ENCODE results near the gene LIF. TPM values are rescaled to one million over a fixed set of nuclear protein-coding genes. Genes with fewer than 3 reads are reported as not detected.

The LIF gene
- total RNA-seq, 4 donors from 2014 or later, result 4.0 to 5.2 (median 4.4) TPM

DNA sequence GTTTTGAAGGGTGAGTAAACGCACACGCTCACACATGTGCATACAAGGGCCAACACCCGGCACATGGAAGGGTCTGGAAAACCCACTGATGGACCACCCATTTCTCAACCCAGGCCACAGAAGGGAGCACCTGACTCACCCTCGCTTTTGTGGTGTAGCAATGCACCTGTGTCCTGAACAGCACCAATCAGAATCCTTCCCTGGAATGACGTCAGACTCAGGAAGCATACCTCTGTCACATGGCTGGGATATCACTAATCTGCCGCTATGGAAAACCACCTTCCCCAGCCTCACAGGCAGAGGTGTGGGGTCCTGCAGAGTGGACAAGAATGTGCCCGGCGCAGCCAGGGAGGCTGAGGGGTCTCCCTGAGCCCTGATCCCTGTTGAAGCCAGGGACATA, 29.1 kb upstream of the LIF start:
- TF ChIP-seq POLR2AphosphoS5 (IDR thresholded peaks at IDR 0.05), result no peak
- Histone ChIP-seq H3K27ac (no peak overlapping the region), H3K9me3 (no peaks in the 10 kb centered on the region), H3K4me3 (no peak overlapping the region), H3K27me3 (no peaks in the 10 kb centered on the region), H3K4me1 (peaks cover 6 to 14% (median 9%) of the 10 kb centered on the region in 4 donors), H3K36me3 (no peaks in the 10 kb centered on the region)
- no peak for DNase-seq
- intact Hi-C loops (cut with DNase I; ENCODE audit: low total_unique reads) (no loop called here), in situ Hi-C loops (cut with MboI; ENCODE audit: low pct_ligation_motif_present in 1 of 4, low pct_unique_long_range_greater_than_20kb in 1 of 4, low sequenced_read_pairs in 3 of 4) (loop anchor here in 1 of 4 donors (25.0 kb wide), 1 partner anchor 112 kb away; the partner anchor contains the start of genes RNF215 and SEC14L2)
- WGBS, 2 donors (ENCODE audit: low coverage in 1 of 2), result 71% methylated on average over 8 of the region's 8 CpGs; no CpG with 5 or more reads in 1 of the 2 donors

DNA sequence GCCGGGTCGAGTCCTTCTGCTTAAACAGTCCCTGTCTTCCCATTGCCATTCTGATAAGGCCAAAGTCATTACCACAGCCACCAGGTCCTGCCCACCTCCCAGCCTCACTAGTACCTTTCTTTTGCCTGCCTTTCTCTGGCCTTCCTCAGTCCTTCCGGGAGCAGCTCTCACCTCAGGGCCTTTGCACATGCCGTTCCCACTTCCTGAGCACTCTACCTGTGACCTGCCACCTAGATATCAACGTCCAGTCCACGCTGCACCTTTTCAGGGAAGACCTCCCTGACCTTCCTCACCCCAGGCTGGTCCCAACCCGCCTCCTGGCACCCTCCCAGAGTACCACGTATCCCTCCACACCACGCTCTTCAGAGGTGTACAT, 27.9 kb upstream of the LIF start:
- TF ChIP-seq, protein P1, sequence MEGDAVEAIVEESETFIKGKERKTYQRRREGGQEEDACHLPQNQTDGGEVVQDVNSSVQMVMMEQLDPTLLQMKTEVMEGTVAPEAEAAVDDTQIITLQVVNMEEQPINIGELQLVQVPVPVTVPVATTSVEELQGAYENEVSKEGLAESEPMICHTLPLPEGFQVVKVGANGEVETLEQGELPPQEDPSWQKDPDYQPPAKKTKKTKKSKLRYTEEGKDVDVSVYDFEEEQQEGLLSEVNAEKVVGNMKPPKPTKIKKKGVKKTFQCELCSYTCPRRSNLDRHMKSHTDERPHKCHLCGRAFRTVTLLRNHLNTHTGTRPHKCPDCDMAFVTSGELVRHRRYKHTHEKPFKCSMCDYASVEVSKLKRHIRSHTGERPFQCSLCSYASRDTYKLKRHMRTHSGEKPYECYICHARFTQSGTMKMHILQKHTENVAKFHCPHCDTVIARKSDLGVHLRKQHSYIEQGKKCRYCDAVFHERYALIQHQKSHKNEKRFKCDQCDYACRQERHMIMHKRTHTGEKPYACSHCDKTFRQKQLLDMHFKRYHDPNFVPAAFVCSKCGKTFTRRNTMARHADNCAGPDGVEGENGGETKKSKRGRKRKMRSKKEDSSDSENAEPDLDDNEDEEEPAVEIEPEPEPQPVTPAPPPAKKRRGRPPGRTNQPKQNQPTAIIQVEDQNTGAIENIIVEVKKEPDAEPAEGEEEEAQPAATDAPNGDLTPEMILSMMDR (IDR thresholded peaks at IDR 0.05), result no peak
- TF ChIP-seq EP300 (IDR thresholded peaks at IDR 0.05; ENCODE audit: low read depth), result no peak
- TF ChIP-seq POLR2A (IDR thresholded peaks at IDR 0.05), result no peak
- no peak for TF ChIP-seq POLR2AphosphoS5 (IDR thresholded peaks at IDR 0.05)
- intact Hi-C loops (cut with DNase I; ENCODE audit: low total_unique reads), result no loop called here
- 90 to 100% methylated on average over 3 to 9 of the region's 9 CpGs for WGBS, 2 donors (ENCODE audit: low coverage in 1 of 2)
- Histone ChIP-seq H3K36me3 (no peaks in the 10 kb centered on the region), H3K9me3 (no peaks in the 10 kb centered on the region), H3K27me3 (no peaks in the 10 kb centered on the region), H3K27ac (no peak overlapping the region), H3K4me3 (no peak overlapping the region), H3K4me1 (peaks cover 5 to 14% (median 8%) of the 10 kb centered on the region in 4 donors)
- no peak for DNase-seq
- in situ Hi-C loops (cut with MboI; ENCODE audit: low pct_ligation_motif_present in 1 of 4, low pct_unique_long_range_greater_than_20kb in 1 of 4, low sequenced_read_pairs in 3 of 4), result no loop called here

DNA sequence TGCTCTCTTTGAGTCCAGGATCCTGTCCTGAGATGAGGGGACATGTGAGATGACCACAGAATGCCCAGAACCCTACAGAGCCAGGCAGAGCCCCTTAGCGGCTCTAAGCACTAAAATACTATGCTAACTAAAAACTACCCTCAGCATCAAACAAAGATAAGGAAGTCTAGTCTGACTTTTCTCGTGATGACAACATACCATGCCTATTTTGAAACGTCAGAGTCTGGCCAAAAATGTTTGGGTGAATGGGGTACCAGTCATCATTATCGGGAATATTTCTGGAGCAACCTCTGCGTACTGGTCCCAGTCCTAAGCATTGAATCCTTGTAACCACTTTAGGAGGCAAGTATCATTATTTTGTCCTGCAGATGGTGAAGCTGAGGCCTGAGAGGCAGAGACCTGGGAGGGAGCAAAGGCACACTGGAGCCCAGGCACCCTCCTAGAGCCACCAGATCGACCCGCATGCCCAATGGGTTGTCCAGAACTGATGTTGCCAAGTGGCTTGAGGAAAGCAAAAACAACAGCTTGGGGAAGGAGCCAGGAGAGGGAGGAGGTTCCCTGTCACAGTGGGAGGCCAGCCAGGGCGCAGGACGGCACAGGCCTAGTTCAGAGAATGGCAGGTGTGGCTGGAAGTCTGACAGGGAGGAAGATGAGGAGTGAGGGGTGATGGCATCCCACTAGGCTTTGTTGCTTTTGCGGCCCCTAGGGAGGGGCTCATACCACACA, 27.3 kb upstream of the LIF start:
- intact Hi-C loops (cut with DNase I; ENCODE audit: low total_unique reads) (no loop called here), in situ Hi-C loops (cut with MboI; ENCODE audit: low pct_ligation_motif_present in 1 of 4, low pct_unique_long_range_greater_than_20kb in 1 of 4, low sequenced_read_pairs in 3 of 4) (no loop called here)
- no peaks in the 10 kb centered on the region for H3K27me3 ChIP-seq
- peaks cover 5 to 14% (median 8%) of the 10 kb centered on the region in 4 donors for H3K4me1 ChIP-seq
- TF ChIP-seq EP300 (IDR thresholded peaks at IDR 0.05; ENCODE audit: low read depth) (no peak), POLR2A (IDR thresholded peaks at IDR 0.05) (no peak), POLR2AphosphoS5 (IDR thresholded peaks at IDR 0.05) (no peak)
- TF ChIP-seq, protein P1 (IDR thresholded peaks at IDR 0.05), result no peak
- no peaks in the 10 kb centered on the region for H3K9me3 ChIP-seq
- no peaks in the 10 kb centered on the region for H3K36me3 ChIP-seq
- DNase-seq, result no peak
- 62% methylated on average over 10 of the region's 10 CpGs; no CpG with 5 or more reads in 1 of the 2 donors for WGBS, 2 donors (ENCODE audit: low coverage in 1 of 2)
- H3K27ac ChIP-seq, result no peak overlapping the region
- H3K4me3 ChIP-seq, result no peak overlapping the region

DNA sequence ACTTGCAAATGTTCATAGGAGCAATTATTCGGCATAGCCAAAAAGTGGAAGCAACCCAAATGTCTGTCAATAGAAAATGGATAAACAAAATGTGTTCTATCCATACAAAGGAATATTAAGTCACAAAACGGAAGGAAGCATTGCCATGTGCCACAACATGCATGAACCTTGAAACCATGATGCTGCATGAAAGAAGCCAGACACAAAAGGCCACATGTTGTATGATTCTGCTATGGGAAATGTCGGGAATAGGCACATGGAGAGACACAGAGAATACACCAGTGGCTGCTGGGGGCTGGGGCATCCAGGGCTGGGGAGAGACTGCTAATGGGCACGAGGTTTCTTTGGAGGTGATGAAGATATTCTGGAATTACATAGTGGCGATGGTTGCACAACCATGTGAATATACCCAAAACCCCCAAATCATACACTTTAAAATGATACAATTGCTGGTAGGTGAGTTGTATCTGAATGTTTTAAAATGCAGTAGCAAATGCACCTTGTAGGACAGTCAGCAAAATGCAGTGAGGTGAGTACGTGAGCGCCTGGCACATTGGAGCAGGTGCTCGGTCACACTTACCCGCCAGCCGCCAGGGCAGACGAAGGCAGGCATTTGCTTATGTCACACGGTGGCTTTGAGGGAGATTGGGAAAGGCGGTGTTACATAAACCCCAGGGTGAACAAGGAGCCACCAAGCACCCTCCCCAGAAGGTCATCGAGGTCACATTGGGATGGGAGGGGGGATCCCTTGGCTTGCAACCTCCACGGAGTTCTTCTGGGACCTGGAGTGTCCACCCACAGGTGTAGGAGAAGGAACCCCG, 26.4 kb upstream of the LIF start:
- WGBS, 2 donors (ENCODE audit: low coverage in 1 of 2), result 74 to 82% methylated on average over 4 to 16 of the region's 16 CpGs
- H3K4me1 ChIP-seq, result peaks cover 2 to 7% (median 4%) of the 10 kb centered on the region in 4 donors

More for the DNA sequence above, 26.4 kb upstream of the LIF start:
- TF ChIP-seq POLR2A (IDR thresholded peaks at IDR 0.05), result no peak
- TF ChIP-seq, protein P1 (IDR thresholded peaks at IDR 0.05), result no peak
- TF ChIP-seq POLR2AphosphoS5 (IDR thresholded peaks at IDR 0.05), result no peak
- no peak for TF ChIP-seq EP300 (IDR thresholded peaks at IDR 0.05; ENCODE audit: low read depth)
- Histone ChIP-seq H3K4me3 (no peak overlapping the region), H3K27ac (no peak overlapping the region), H3K9me3 (no peaks in the 10 kb centered on the region), H3K36me3 (no peaks in the 10 kb centered on the region), H3K27me3 (no peaks in the 10 kb centered on the region)
- in situ Hi-C loops (cut with MboI; ENCODE audit: low pct_ligation_motif_present in 1 of 4, low pct_unique_long_range_greater_than_20kb in 1 of 4, low sequenced_read_pairs in 3 of 4) (no loop called here), intact Hi-C loops (cut with DNase I; ENCODE audit: low total_unique reads) (no loop called here)
- no peak for DNase-seq
